Pons (tissue), 1 donor: ENCODE data around the gene ZNF165.
A peak's percentile ranks its signal among the peaks of the same experiment; 100 is the strongest.
"Not testable (repeated sequence)": the region's sequence is repeated elsewhere in the genome, so short reads cannot be mapped to it uniquely, and the experiment has no call there.

Experiments
- DNase-seq: peaks from one replicate; pipeline ENCODE4 v3.0.0-alpha.2; 2016; ENCODE audit warnings: low spot score

The ZNF165 gene

DNA sequence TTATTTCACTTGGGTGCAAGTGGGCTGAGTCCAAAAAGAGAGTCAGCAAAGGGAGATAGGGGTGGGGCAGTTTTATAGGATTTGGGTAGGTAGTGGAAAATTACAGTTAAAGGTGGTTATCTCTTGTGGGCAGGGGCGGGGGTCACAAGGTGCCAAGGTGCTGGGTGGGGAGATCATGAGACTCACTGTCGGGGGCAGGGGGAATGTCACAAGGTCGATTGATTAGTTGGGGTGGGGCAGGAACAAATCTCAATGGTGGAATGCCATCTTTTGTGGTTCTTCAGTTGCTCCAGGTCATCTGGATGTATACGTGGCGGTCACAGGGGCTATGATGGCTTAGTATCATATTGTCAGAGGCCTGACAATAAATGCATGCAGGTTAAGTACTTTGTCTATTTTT, 41.9 kb downstream of the ZNF165 start:
- DNase-seq, result not testable (repeated sequence)

DNA sequence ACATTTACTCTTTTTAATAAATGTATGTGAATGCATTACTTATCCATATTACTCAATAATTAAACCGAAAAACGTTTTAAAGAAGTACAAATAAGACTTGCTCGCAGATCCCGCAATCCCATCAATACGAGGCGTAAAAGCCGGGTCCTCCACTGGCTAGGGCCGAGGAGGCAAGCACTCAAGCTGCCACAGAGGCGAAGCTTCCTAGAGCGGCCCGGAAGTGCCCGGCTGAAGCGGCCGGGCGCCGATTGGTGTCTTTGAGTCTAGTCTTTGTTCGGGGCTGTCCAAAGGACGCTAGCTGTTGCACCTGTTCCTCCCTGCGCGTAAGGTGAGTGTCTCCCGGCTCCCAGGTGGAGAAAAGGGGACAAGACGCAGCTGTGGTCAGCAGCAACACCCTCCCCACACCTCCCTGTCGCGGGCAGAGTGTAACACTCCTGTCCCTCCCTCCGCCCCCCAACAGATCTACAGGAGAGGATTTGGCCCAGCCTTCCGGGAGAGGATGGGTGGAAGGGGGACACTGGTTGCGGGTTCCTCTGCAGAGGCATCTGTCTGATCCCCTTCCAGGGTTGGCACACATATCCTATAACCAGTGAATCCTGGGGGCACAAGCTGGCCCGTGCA, 44.1 kb downstream of the ZNF165 start, which contains the start of gene ZSCAN16:
TSS of gene ZSCAN16 (plus strand) at position 260 of the 621 bp plus-strand sequence. CDS start 835 bp downstream, outside the sequence.
- peak; percentile 84 for DNase-seq

DNA sequence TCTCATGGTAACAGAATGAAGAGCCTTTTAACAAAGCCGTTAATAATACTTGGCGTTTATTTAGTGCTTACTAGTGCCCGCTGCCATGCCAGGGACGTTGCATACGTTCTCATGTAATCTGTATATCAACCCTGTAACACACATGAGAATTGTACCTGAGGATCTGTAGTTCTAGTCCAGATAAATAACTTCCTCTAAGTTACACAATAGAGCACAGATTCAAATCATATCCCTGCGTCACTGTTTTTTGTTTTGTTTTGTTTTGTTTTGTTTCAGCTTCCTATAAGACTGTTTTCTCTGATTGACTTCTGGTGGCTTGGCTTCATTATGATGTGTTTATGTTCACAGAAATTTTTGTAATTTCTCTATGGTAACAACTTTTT, 44.6 kb downstream of the ZNF165 start:
- DNase-seq, result no peak

DNA sequence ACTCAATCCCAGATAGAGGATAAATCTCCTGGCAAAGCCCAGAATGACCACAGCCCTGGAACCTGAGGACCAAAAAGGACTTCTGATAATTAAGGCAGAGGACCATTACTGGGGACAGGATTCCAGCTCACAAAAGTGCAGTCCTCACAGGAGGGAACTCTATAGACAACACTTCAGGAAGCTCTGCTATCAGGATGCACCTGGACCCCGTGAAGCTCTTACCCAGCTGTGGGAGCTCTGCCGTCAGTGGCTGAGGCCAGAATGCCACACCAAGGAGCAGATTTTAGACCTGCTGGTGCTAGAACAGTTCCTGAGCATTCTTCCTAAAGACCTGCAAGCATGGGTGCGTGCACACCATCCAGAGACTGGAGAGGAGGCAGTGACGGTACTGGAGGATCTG, 45.0 kb downstream of the ZNF165 start:
- DNase-seq, result no peak

DNA sequence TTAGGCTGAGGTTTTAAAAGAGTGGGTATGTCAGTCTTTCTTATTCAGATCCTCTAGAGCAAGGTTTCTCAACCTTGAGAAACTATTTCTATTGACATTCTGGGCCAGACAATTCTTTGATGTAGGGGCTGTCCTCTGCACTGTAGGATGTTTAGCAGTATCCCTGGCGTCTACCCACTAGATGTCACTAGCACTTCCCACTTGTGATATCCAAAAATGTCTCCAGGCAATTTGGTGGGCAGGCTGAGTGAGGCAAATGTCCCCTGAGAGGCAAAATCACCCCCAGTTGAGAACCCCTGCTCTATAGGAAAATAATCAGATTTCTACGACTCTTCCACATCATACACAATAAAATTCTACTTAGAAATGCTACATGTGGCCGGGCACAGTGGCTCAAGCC, 53.6 kb downstream of the ZNF165 start:
- DNase-seq, result peak; percentile 29

DNA sequence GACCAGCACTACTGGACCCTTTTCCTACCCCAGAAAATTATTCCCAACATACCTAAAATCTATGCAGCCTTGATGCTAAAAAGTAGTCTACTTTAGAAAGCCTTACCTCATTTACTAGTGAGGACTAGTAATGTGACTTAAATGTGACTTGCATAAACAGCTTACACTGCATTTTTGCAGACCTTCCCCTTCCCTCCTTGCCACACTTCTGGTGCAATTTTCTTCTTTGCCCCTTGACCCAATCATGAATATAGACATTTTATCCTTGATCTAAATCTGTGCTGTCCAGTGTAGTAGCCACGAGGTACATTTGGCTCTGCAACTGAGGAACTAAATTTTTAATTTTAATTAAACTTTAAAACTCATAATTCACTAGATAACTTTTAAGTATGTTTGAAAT, 54.3 kb downstream of the ZNF165 start:
- no peak for DNase-seq

DNA sequence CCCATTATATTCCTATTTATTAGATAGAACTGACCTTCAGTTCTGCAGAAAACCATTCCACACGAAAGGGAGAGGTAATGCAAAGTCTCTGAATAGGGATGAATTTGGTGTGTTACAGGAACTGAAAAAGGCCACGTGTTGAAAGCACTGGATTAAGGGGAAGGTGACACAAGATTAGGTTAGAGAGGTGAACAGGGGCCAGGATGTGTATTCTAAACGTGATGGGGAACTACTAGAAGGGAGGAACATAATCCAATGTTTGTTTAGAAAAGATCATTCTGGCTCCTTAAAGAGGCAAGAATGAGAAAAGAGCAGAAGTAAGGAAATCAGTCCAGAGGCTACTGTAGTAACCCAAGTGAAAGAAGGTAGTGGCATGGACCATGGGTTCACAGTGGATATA, 55.0 kb downstream of the ZNF165 start:
- DNase-seq, result no peak

DNA sequence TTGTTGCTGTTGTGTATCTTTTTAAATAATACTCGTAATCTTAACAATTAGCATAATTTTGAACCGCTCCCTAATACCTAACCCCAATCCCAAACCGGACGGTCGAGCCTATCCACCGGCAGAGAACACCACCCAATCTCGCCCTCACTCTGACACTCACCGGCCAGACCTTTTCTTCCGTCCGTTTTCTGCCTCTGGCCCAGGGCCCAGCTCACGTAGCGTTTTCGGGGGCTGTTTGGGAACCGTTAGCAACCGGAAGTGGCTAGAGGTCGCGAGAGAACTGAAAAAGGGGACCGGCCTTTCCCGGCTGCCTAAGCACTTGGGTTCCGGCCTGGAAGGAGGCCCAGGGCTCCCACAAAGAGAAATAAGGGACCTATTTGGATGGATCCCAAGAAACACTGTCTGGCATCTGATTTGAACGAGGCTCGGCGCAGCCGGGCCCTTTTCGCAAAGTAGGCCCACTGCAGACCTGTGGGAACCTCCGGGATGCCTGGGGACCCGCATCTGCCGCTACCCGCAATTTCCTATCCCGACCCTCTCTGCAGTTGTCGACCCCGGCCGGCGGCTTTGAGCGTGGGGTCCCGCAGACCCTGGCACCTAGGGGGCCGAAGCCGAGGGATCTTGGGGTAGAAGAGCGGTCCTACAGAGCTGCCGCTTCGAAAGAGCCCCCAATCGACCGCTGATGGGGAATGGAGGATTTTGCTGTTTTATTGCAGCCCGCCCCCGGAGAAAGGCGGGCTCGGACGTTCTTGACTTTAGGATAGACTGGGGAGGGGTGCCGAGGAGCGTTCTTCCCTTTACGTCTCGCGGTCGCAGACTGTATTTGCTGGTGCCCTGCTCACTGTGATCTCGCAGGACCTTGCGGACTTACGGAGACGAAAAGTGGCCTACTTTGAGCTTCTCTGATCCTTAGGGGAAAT, 56.5 kb downstream of the ZNF165 start:
- peak; percentile 90 for DNase-seq

DNA sequence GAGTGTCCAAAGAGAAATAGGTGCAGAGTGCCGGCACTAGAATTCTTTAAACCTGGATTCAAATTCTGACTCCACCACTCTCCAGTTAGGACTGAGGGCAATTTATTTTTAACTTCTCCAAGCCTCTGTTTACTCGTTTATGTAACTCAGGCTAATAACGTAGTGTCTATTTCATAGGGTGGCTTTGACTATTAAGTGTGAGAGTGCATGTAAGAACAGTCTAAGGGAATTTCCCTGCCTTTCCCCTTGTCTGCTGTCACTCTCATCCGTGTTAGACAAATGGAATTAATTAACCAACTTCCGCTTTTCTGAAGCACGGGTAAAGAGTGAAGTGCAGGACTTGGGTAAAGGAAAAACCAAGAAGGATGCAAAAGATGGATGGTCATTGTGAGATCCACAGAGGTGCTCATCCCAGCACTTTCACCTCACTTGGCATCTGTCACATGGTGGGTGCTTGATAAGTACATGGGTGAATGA, 57.2 kb downstream of the ZNF165 start:
- DNase-seq, result peak; percentile 60
